Measurements from ENCODE around the gene ADCY1. TPM values are rescaled to one million over a fixed set of nuclear protein-coding genes. Genes with fewer than 3 reads are reported as not detected.

ADCY1 gene
- polyA plus RNA-seq, 4 donors = under 0.01 to 1.0 (median 0.88) TPM; not detected in 1

DNA sequence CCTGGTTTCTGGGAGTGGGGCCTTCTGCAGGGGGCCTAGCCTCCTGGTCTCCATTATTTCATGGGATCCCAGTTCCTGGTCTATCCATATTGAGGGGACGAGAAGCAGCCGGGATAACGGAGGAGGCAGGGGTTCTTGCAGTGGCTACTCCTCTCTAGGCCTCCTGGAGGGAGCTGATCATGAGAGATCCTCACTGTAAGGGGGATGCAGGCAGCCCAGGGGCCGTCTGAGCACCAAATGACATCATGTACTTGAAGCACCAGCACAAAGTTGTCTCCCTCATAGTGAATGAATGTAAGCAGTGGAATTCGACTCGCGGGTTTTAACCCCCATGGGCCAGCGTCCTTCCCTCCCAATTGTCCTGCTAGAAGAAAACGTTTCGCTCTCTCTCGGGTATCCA, 964 bp upstream of the ADCY1 start:
- FAIRE-seq (no peak), DNase-seq (no peak)
- Histone ChIP-seq H3K4me1 (ENCODE audit: control insufficient read depth in 3 of 3, insufficient read depth in 2 of 3, low read depth in 1 of 3, low read length in 2 of 3) (peaks cover 0 to 12% (median 0%) of the 10 kb centered on the region in 3 donors), H3K4me3 (ENCODE audit: low read depth in 1 of 3, low read length in 3 of 3) (no peak overlapping the region), H3K36me3 (ENCODE audit: control insufficient read depth in 3 of 3, insufficient read depth in 2 of 3, low read depth in 1 of 3, low read length in 3 of 3) (no peaks in the 10 kb centered on the region), H3K27ac (ENCODE audit: low read depth in 1 of 3, low read length in 2 of 3) (no peak overlapping the region), H3K9me3 (ENCODE audit: control insufficient read depth in 2 of 2, insufficient read depth in 1 of 2, low read depth in 1 of 2, low read length in 1 of 2) (no peaks in the 10 kb centered on the region), H3K27me3 (ENCODE audit: control insufficient read depth in 3 of 3, insufficient read depth in 3 of 3, low read length in 3 of 3) (peaks cover 7 to 58% (median 16%) of the 10 kb centered on the region in 3 donors)
- WGBS, 3 donors = 36 to 50% (median 49%) methylated on average over 11 of the region's 11 CpGs

DNA sequence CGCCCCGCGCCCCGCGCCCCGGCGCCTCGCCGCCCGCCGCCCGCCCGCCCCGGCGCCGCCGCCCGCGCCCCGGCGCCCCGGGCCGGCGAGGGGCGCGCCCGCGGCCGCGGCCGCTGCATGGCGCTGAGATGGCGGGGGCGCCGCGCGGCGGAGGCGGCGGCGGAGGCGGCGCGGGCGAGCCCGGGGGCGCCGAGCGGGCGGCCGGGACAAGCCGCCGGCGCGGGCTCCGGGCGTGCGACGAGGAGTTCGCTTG, 174 bp downstream of the ADCY1 start:
- H3K4me1 ChIP-seq (ENCODE audit: control insufficient read depth in 3 of 3, insufficient read depth in 2 of 3, low read depth in 1 of 3, low read length in 2 of 3) = peaks cover 0 to 12% (median 0%) of the 10 kb centered on the region in 3 donors
- DNase-seq = no peak
- H3K4me3 ChIP-seq (ENCODE audit: low read depth in 1 of 3, low read length in 3 of 3) = peak overlapping the region in 1 of 3 donors; percentile 46
- no peak for FAIRE-seq
- peaks cover 7 to 58% (median 16%) of the 10 kb centered on the region in 3 donors for H3K27me3 ChIP-seq (ENCODE audit: control insufficient read depth in 3 of 3, insufficient read depth in 3 of 3, low read length in 3 of 3)
- 0% methylated on average over 6 to 60 of the region's 60 CpGs; no CpG with 5 or more reads in 1 of the 3 donors for WGBS, 3 donors
- no peak overlapping the region for H3K27ac ChIP-seq (ENCODE audit: low read depth in 1 of 3, low read length in 2 of 3)
- no peaks in the 10 kb centered on the region for H3K9me3 ChIP-seq (ENCODE audit: control insufficient read depth in 2 of 2, insufficient read depth in 1 of 2, low read depth in 1 of 2, low read length in 1 of 2)
- no peaks in the 10 kb centered on the region for H3K36me3 ChIP-seq (ENCODE audit: control insufficient read depth in 3 of 3, insufficient read depth in 2 of 3, low read depth in 1 of 3, low read length in 3 of 3)

DNA sequence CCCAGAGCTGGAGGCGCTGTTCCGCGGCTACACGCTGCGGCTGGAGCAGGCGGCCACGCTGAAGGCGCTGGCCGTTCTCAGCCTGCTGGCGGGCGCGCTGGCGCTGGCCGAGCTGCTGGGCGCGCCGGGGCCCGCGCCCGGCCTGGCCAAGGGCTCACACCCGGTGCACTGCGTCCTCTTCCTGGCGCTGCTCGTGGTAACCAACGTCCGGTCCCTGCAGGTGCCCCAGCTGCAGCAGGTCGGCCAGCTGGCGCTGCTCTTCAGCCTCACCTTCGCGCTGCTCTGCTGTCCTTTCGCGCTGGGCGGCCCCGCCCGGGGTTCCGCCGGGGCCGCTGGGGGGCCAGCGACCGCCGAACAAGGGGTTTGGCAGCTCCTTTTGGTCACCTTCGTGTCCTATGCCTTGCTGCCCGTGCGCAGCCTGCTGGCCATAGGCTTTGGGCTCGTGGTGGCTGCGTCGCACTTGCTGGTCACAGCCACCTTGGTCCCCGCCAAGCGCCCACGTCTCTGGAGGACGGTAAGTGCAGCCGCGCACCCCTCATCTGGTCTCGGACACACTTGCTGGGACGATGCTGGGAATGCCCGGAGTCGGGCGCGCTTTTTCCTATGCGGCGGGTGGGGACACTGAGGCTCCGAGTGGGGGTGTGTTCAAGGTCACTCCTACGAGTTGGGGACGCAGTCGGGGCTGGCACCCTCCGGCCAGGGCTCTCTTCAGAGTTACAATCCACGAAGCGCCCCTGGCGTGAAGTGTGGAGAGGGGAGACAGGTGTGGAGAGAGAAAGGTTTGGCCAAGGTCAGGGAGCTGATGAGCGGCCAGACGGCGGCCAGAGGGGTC, 717 bp downstream of the ADCY1 start:
- no peaks in the 10 kb centered on the region for H3K9me3 ChIP-seq (ENCODE audit: control insufficient read depth in 2 of 2, insufficient read depth in 1 of 2, low read depth in 1 of 2, low read length in 1 of 2)
- FAIRE-seq (no peak), DNase-seq (peak in 1 of 2 donors; percentile 59)
- H3K27ac ChIP-seq (ENCODE audit: low read depth in 1 of 3, low read length in 2 of 3) = no peak overlapping the region
- peaks cover 0 to 12% (median 0%) of the 10 kb centered on the region in 3 donors for H3K4me1 ChIP-seq (ENCODE audit: control insufficient read depth in 3 of 3, insufficient read depth in 2 of 3, low read depth in 1 of 3, low read length in 2 of 3)
- 1 to 3% (median 1%) methylated on average over 46 to 72 of the region's 72 CpGs for WGBS, 3 donors
- H3K4me3 ChIP-seq (ENCODE audit: low read depth in 1 of 3, low read length in 3 of 3) = peak overlapping the region in 2 of 3 donors; percentile 24 to 46
- no peaks in the 10 kb centered on the region for H3K36me3 ChIP-seq (ENCODE audit: control insufficient read depth in 3 of 3, insufficient read depth in 2 of 3, low read depth in 1 of 3, low read length in 3 of 3)
- H3K27me3 ChIP-seq (ENCODE audit: control insufficient read depth in 3 of 3, insufficient read depth in 3 of 3, low read length in 3 of 3) = peaks cover 7 to 56% (median 16%) of the 10 kb centered on the region in 3 donors

DNA sequence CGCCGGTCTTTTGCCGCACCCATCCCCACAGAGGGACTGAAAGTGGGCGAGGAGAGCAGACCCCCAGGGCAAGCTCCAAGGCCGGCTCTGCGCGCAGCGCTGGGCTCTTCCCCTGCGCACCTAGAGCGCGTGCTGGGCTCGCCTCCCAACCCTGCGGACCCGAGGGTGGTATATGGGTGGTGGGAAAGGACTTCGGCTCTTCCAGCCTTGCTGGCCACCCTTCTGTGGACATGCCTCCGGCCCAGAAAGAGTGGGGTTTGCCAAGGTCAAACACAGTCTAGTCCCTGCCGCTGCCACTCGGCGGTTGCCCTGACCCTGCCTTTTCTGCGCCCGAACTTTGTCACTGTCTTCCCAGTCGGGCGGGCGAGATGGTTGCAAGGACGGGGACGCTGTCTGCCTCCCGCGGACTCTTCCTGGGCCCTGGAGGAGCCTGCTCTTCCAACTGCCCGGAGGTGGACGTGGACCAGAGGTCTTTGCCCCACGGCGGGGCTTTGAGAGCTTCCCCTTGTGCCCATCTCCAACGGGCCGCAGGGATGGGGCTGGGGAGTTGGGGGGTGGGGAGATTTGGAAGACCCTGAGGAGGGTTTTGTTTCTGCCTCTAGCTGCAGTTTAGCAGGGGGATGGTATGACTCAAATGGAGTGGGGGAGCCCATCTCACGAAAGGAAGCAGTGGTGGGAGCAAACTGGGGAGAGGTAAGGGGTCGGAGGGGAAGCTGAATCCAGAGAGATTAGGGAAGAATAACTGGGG, 1.5 kb downstream of the ADCY1 start:
- WGBS, 3 donors = 12 to 15% (median 13%) methylated on average over 34 to 36 of the region's 36 CpGs
- no peaks in the 10 kb centered on the region for H3K36me3 ChIP-seq (ENCODE audit: control insufficient read depth in 3 of 3, insufficient read depth in 2 of 3, low read depth in 1 of 3, low read length in 3 of 3)
- DNase-seq (peak in 1 of 2 donors; percentile 21), FAIRE-seq (no peak)
- H3K27me3 ChIP-seq (ENCODE audit: control insufficient read depth in 3 of 3, insufficient read depth in 3 of 3, low read length in 3 of 3) = peaks cover 7 to 56% (median 16%) of the 10 kb centered on the region in 3 donors
- H3K27ac ChIP-seq (ENCODE audit: low read depth in 1 of 3, low read length in 2 of 3) = no peak overlapping the region
- no peaks in the 10 kb centered on the region for H3K9me3 ChIP-seq (ENCODE audit: control insufficient read depth in 2 of 2, insufficient read depth in 1 of 2, low read depth in 1 of 2, low read length in 1 of 2)
- H3K4me3 ChIP-seq (ENCODE audit: low read depth in 1 of 3, low read length in 3 of 3) = peak overlapping the region in 1 of 3 donors; percentile 24
- peaks cover 0 to 12% (median 0%) of the 10 kb centered on the region in 3 donors for H3K4me1 ChIP-seq (ENCODE audit: control insufficient read depth in 3 of 3, insufficient read depth in 2 of 3, low read depth in 1 of 3, low read length in 2 of 3)

DNA sequence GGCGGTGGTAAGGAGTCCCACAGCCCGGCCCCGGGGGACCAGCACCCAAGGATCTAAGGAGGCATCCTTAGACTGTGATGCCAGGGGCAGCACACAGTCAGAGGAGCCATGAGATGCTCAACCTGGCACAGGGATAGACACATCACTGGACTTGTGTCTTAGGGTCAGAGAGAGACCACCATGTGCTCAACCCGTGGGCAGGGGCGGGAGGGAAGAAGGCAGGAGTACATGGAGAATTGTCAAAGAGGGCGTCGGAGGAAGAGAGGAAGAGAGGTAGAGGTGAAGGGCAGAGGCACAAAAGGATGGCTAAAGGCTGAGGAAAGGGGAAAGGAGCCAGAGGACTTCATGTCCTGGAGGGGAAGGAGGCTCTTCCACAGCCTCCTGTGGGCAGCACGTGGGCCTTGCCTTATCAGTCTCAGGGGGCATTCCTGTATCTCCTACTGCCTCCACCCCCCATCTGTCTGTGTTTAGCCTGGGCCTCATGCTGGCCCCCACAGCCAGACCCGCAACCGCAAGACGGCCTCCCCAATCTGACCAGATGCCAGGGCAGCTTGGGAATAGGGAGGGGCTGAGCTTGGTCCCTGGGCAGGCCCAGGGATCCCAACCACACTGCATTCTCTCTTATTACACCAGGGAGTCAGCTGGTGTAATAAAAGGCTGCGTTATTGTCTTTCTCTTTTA, 2.2 kb downstream of the ADCY1 start:
- H3K9me3 ChIP-seq (ENCODE audit: control insufficient read depth in 2 of 2, insufficient read depth in 1 of 2, low read depth in 1 of 2, low read length in 1 of 2) = no peaks in the 10 kb centered on the region
- no peak for DNase-seq
- no peak overlapping the region for H3K27ac ChIP-seq (ENCODE audit: low read depth in 1 of 3, low read length in 2 of 3)
- 55 to 72% (median 68%) methylated on average over 12 of the region's 12 CpGs for WGBS, 3 donors
- peaks cover 0 to 12% (median 0%) of the 10 kb centered on the region in 3 donors for H3K4me1 ChIP-seq (ENCODE audit: control insufficient read depth in 3 of 3, insufficient read depth in 2 of 3, low read depth in 1 of 3, low read length in 2 of 3)
- no peak for FAIRE-seq
- no peaks in the 10 kb centered on the region for H3K36me3 ChIP-seq (ENCODE audit: control insufficient read depth in 3 of 3, insufficient read depth in 2 of 3, low read depth in 1 of 3, low read length in 3 of 3)
- peaks cover 7 to 55% (median 16%) of the 10 kb centered on the region in 3 donors for H3K27me3 ChIP-seq (ENCODE audit: control insufficient read depth in 3 of 3, insufficient read depth in 3 of 3, low read length in 3 of 3)
- H3K4me3 ChIP-seq (ENCODE audit: low read depth in 1 of 3, low read length in 3 of 3) = no peak overlapping the region

DNA sequence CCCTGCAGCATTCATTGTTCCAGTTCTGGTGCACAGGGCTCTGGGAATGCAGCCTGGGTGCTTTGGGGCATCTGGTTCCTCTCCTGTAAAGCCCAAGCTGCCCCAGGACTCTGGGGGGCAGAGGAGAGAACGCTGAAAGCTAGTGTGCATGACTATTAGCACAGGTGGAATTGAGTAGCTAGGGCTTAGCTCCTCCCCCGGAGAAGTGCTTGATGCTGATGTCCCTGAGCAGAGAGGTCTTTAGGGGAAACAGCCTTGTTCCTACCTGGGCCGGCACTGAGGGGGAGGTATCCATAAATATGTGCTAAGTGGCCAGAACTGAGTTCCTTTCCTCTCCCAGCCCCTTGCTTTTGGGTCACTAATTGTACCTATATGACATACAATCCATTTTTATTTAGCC, 3.9 kb downstream of the ADCY1 start:
- Histone ChIP-seq H3K4me1 (ENCODE audit: control insufficient read depth in 3 of 3, insufficient read depth in 2 of 3, low read depth in 1 of 3, low read length in 2 of 3) (peaks cover 0 to 12% (median 0%) of the 10 kb centered on the region in 3 donors), H3K27ac (ENCODE audit: low read depth in 1 of 3, low read length in 2 of 3) (no peak overlapping the region), H3K27me3 (ENCODE audit: control insufficient read depth in 3 of 3, insufficient read depth in 3 of 3, low read length in 3 of 3) (peaks cover 7 to 46% (median 16%) of the 10 kb centered on the region in 3 donors), H3K9me3 (ENCODE audit: control insufficient read depth in 2 of 2, insufficient read depth in 1 of 2, low read depth in 1 of 2, low read length in 1 of 2) (no peaks in the 10 kb centered on the region), H3K4me3 (ENCODE audit: low read depth in 1 of 3, low read length in 3 of 3) (no peak overlapping the region), H3K36me3 (ENCODE audit: control insufficient read depth in 3 of 3, insufficient read depth in 2 of 3, low read depth in 1 of 3, low read length in 3 of 3) (no peaks in the 10 kb centered on the region)
- no peak for DNase-seq
- 71 to 81% (median 76%) methylated on average over 3 of the region's 3 CpGs for WGBS, 3 donors
- no peak for FAIRE-seq

DNA sequence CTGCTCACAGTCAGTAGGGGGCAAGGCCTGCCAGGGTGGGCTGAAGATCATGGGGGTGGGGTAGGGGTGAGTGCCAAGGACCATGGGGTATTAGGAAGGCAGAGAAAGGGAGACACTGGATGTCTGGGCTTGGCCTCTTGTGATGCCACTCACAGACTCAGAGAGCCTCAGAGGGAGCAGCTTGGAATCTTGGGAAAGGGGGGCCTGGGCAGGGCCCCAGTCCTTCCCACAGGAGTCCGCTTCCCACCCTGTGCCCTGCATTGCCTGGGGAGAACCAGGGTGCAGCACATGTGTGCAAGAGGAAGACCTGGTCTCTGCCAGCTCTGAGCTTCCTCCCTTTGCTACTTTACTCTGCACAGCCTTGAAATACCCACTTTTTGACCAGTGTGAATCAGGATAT, 4.3 kb downstream of the ADCY1 start:
- peaks cover 7 to 41% (median 12%) of the 10 kb centered on the region in 3 donors for H3K27me3 ChIP-seq (ENCODE audit: control insufficient read depth in 3 of 3, insufficient read depth in 3 of 3, low read length in 3 of 3)
- H3K36me3 ChIP-seq (ENCODE audit: control insufficient read depth in 3 of 3, insufficient read depth in 2 of 3, low read depth in 1 of 3, low read length in 3 of 3) = no peaks in the 10 kb centered on the region
- no peak overlapping the region for H3K27ac ChIP-seq (ENCODE audit: low read depth in 1 of 3, low read length in 2 of 3)
- WGBS, 3 donors = 83 to 100% (median 95%) methylated on average over 1 of the region's 1 CpG
- H3K4me1 ChIP-seq (ENCODE audit: control insufficient read depth in 3 of 3, insufficient read depth in 2 of 3, low read depth in 1 of 3, low read length in 2 of 3) = peaks cover 0 to 12% (median 0%) of the 10 kb centered on the region in 3 donors
- H3K4me3 ChIP-seq (ENCODE audit: low read depth in 1 of 3, low read length in 3 of 3) = no peak overlapping the region
- H3K9me3 ChIP-seq (ENCODE audit: control insufficient read depth in 2 of 2, insufficient read depth in 1 of 2, low read depth in 1 of 2, low read length in 1 of 2) = no peaks in the 10 kb centered on the region
- DNase-seq (no peak), FAIRE-seq (no peak)

DNA sequence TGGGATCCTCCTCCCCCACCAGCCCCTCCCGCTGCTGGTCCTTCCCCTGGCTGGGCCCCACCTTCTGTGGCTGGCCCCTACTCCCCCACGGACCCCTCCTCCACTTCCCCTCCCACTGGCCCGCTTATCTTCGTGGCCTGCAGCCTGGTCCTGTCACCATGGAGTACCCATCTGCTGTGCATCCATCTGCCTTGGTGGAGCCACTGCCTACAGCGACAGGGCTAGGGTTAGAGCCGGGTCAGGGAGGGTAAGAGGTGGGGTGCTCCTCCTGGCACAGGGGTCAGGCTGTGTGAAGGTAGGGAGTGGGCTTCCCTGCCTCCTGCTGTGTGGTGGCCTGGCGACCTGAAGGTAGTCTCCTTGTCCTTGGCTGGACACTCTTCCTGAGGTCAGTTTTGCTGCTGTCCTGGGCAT, 5.2 kb downstream of the ADCY1 start:
- WGBS, 3 donors = 58 to 64% (median 58%) methylated on average over 7 of the region's 7 CpGs
- H3K4me3 ChIP-seq (ENCODE audit: low read depth in 1 of 3, low read length in 3 of 3) = no peak overlapping the region
- H3K27ac ChIP-seq (ENCODE audit: low read depth in 1 of 3, low read length in 2 of 3) = no peak overlapping the region
- H3K27me3 ChIP-seq (ENCODE audit: control insufficient read depth in 3 of 3, insufficient read depth in 3 of 3, low read length in 3 of 3) = peaks cover 7 to 36% (median 12%) of the 10 kb centered on the region in 3 donors
- DNase-seq (no peak), FAIRE-seq (no peak)
- no peaks in the 10 kb centered on the region for H3K36me3 ChIP-seq (ENCODE audit: control insufficient read depth in 3 of 3, insufficient read depth in 2 of 3, low read depth in 1 of 3, low read length in 3 of 3)
- no peaks in the 10 kb centered on the region for H3K9me3 ChIP-seq (ENCODE audit: control insufficient read depth in 2 of 2, insufficient read depth in 1 of 2, low read depth in 1 of 2, low read length in 1 of 2)
- peaks cover 0 to 7% (median 0%) of the 10 kb centered on the region in 3 donors for H3K4me1 ChIP-seq (ENCODE audit: control insufficient read depth in 3 of 3, insufficient read depth in 2 of 3, low read depth in 1 of 3, low read length in 2 of 3)
